Breast epithelium (tissue), 3 donors: ENCODE measurements around the gene GCNT3.

Experiments
- POLR2A ChIP-seq: fragments of 450-650 bp; IDR thresholded peaks from one replicate; pipeline ENCODE4 v1.6.1; 2016; ENCODE audit warnings: antibody characterized with exemption, mild to moderate bottlenecking, moderate library complexity
- TF ChIP-seq, protein P1 (sequence below), 3 donors: fragments of 450-650 bp; IDR thresholded peaks; one replicate each; pipeline ENCODE4 v1.5.1; 2016 to 2017; ENCODE audit warnings: antibody characterized with exemption in 3 of 3, mild to moderate bottlenecking in 3 of 3, moderate library complexity in 3 of 3

- TF ChIP-seq POLR2A, result no peak
- TF ChIP-seq, protein P1, sequence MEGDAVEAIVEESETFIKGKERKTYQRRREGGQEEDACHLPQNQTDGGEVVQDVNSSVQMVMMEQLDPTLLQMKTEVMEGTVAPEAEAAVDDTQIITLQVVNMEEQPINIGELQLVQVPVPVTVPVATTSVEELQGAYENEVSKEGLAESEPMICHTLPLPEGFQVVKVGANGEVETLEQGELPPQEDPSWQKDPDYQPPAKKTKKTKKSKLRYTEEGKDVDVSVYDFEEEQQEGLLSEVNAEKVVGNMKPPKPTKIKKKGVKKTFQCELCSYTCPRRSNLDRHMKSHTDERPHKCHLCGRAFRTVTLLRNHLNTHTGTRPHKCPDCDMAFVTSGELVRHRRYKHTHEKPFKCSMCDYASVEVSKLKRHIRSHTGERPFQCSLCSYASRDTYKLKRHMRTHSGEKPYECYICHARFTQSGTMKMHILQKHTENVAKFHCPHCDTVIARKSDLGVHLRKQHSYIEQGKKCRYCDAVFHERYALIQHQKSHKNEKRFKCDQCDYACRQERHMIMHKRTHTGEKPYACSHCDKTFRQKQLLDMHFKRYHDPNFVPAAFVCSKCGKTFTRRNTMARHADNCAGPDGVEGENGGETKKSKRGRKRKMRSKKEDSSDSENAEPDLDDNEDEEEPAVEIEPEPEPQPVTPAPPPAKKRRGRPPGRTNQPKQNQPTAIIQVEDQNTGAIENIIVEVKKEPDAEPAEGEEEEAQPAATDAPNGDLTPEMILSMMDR (IDR thresholded peaks at IDR 0.05), result no peak
Measured at GRCh38 chr15:59587085-59587826, 24.3 kb upstream of the GCNT3 start.
